ENCODE measurements around the gene ABCD4. TPM values are rescaled to one million over a fixed set of nuclear protein-coding genes. Genes with fewer than 3 reads are reported as not detected.

Gene ABCD4
- total and polyA plus RNA-seq, 2 donors (not counting 3 experiments of a cell fraction or from before 2014, with no cell fraction given) = 58.2 to 84.2 TPM

DNA sequence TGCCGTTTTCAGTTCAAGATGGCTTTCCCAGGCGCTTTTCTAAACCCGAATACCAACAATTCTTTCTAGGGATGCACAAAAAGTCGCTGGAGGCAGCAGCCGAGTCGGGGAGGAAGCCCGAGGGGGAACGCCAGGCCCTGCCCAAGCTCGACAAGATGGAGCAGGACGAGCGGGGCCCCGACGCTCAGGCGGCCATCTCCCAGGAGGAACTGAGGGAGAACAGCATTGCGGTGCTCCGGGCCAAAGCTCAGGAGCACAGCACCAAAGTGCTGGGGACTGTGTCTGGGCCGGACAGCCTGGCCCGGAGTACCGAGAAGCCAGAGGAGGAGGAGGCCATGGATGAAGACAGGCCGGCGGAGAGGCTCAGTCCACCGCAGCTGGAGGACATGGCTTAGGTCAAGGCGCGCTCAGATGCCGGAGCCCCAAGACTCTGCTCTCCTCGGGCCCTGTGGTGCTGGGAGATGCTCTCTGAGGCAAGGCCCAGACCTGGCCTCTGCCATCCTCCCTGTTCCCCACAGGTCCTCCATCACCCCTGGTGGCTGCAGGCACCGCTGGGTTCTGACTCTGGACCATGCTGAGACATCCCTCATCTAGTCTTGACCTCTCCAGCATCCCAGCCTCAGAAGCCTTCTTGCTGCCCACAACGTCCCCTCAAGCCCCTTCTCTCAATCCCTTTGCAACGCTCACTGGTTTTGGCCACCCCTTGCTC lies 42.1 kb downstream of the ABCD4 start:
- DNase-seq (ENCODE audit: low read depth, low spot score) (no peak), FAIRE-seq (no peak)
- ChIA-PET POLR2A (no interaction called here), CTCF (no interaction called here)
- Histone ChIP-seq H4K20me1 (replicated peaks; ENCODE audit: control insufficient read depth, extremely low read depth, insufficient read depth, low read length) (no peaks in the 10 kb centered on the region), H3K4me3 (replicated peaks in 1 of 3; ENCODE audit: insufficient read depth in 1 of 3, low read depth in 1 of 3, low read length in 3 of 3) (no peak overlapping the region), H3K79me2 (ENCODE audit: control insufficient read depth, insufficient read depth, low read length) (no peaks in the 10 kb centered on the region), H3K36me3 (ENCODE audit: control insufficient read depth in 2 of 2, extremely low read depth in 1 of 2, insufficient read depth in 2 of 2, low read length in 2 of 2) (no peaks in the 10 kb centered on the region), H3K4me1 (ENCODE audit: control insufficient read depth, extremely low read depth, insufficient read depth, low read length) (peaks cover 4% of the 10 kb centered on the region), H3K9ac (replicated peaks; ENCODE audit: extremely low read depth, insufficient read depth, low read length) (no peak overlapping the region), H3K9me1 (replicated peaks; ENCODE audit: control insufficient read depth, extremely low read depth, insufficient read depth, low read length) (no peaks in the 10 kb centered on the region), H3K9me3 (replicated peaks; ENCODE audit: control insufficient read depth, insufficient read depth, low read length) (no peaks in the 10 kb centered on the region), H3K27ac (ENCODE audit: insufficient read depth, low read depth, low read length) (no peak overlapping the region), H3K27me3 (ENCODE audit: control insufficient read depth in 2 of 2, insufficient read depth in 2 of 2, low read length in 2 of 2) (no peaks in the 10 kb centered on the region), H2AFZ (ENCODE audit: low read depth, low read length) (no peak overlapping the region), H3K4me2 (ENCODE audit: insufficient read depth, low read length) (no peak overlapping the region)
- no TSS peak for BruUV-seq (replicated peaks)
- TF ChIP-seq GATA2 (IDR thresholded peaks at IDR 0.05; ENCODE audit: insufficient read depth, insufficient read length, low read depth, low read length) (no peak), POLR2A (IDR thresholded peaks at IDR 0.05; ENCODE audit: low read depth, low read length) (no peak), JUN (IDR thresholded peaks at IDR 0.05; ENCODE audit: borderline replicate concordance, insufficient read depth, insufficient read length, low read depth) (no peak)
- TF ChIP-seq, protein P1, sequence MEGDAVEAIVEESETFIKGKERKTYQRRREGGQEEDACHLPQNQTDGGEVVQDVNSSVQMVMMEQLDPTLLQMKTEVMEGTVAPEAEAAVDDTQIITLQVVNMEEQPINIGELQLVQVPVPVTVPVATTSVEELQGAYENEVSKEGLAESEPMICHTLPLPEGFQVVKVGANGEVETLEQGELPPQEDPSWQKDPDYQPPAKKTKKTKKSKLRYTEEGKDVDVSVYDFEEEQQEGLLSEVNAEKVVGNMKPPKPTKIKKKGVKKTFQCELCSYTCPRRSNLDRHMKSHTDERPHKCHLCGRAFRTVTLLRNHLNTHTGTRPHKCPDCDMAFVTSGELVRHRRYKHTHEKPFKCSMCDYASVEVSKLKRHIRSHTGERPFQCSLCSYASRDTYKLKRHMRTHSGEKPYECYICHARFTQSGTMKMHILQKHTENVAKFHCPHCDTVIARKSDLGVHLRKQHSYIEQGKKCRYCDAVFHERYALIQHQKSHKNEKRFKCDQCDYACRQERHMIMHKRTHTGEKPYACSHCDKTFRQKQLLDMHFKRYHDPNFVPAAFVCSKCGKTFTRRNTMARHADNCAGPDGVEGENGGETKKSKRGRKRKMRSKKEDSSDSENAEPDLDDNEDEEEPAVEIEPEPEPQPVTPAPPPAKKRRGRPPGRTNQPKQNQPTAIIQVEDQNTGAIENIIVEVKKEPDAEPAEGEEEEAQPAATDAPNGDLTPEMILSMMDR (IDR thresholded peaks at IDR 0.05; ENCODE audit: extremely low read depth in 1 of 2, insufficient read depth in 1 of 2, low read depth in 1 of 2, low read length in 2 of 2) = no peak
- dilution Hi-C loops (cut with MboI; ENCODE audit: extremely low pct_ligation_motif_present, low sequenced_read_pairs) = no loop called here
- intact Hi-C loops (cut with micrococcal nuclease) = no loop called here

DNA sequence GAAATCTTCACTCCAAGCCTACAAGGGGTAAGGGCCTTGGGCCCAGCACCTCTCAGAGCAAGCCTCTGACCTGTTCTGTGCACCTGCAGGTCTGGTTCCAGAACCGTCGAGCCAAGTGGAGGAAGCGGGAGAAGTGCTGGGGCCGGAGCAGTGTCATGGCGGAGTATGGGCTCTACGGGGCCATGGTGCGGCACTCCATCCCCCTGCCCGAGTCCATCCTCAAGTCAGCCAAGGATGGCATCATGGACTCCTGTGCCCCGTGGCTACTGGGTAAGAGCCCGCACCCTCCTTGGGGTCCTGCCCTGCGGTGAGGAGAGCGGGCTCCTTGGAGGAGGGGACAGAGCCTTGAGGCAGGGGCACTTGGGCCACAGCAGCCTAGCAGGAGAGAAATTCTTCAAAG lies 43.2 kb downstream of the ABCD4 start:
- no peaks in the 10 kb centered on the region for H3K9me3 ChIP-seq (replicated peaks; ENCODE audit: control insufficient read depth, insufficient read depth, low read length)
- dilution Hi-C loops (cut with MboI; ENCODE audit: extremely low pct_ligation_motif_present, low sequenced_read_pairs) (no loop called here), intact Hi-C loops (cut with micrococcal nuclease) (no loop called here)
- no peaks in the 10 kb centered on the region for H3K36me3 ChIP-seq (ENCODE audit: control insufficient read depth in 2 of 2, extremely low read depth in 1 of 2, insufficient read depth in 2 of 2, low read length in 2 of 2)
- no peak for FAIRE-seq
- TF ChIP-seq, protein P2, sequence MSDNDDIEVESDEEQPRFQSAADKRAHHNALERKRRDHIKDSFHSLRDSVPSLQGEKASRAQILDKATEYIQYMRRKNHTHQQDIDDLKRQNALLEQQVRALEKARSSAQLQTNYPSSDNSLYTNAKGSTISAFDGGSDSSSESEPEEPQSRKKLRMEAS (IDR thresholded peaks at IDR 0.05; ENCODE audit: insufficient read depth, insufficient read length) = no peak
- no peak for TF ChIP-seq FOS (IDR thresholded peaks at IDR 0.05; ENCODE audit: borderline replicate concordance, insufficient read depth, low read length)
- TF ChIP-seq JUN (IDR thresholded peaks at IDR 0.05; ENCODE audit: borderline replicate concordance, insufficient read depth, insufficient read length, low read depth) = no peak
- TF ChIP-seq POLR2AphosphoS5 (IDR thresholded peaks at IDR 0.05; ENCODE audit: insufficient read depth, low read depth, low read length) = no peak
- H3K27me3 ChIP-seq (ENCODE audit: control insufficient read depth in 2 of 2, insufficient read depth in 2 of 2, low read length in 2 of 2) = no peaks in the 10 kb centered on the region
- H2AFZ ChIP-seq (ENCODE audit: low read depth, low read length) = no peak overlapping the region
- no peak overlapping the region for H3K27ac ChIP-seq (ENCODE audit: insufficient read depth, low read depth, low read length)
- no peaks in the 10 kb centered on the region for H3K9me1 ChIP-seq (replicated peaks; ENCODE audit: control insufficient read depth, extremely low read depth, insufficient read depth, low read length)
- no peak overlapping the region for H3K9ac ChIP-seq (replicated peaks; ENCODE audit: extremely low read depth, insufficient read depth, low read length)
- ChIA-PET CTCF (interaction anchor here (2.7 to 3.5 kb wide), 2 partner anchors 12 to 27 kb away, joined by 8 to 28 read pairs; no protein-coding TSS in a partner anchor), POLR2A (no interaction called here)
- H3K4me1 ChIP-seq (ENCODE audit: control insufficient read depth, extremely low read depth, insufficient read depth, low read length) = peaks cover 4% of the 10 kb centered on the region
- no peak overlapping the region for H3K4me2 ChIP-seq (ENCODE audit: insufficient read depth, low read length)
- H3K4me3 ChIP-seq (replicated peaks in 1 of 3; ENCODE audit: insufficient read depth in 1 of 3, low read depth in 1 of 3, low read length in 3 of 3) = no peak overlapping the region
- BruUV-seq (replicated peaks) = no TSS peak
- no peak for DNase-seq (ENCODE audit: low read depth, low spot score)
- no peaks in the 10 kb centered on the region for H3K79me2 ChIP-seq (ENCODE audit: control insufficient read depth, insufficient read depth, low read length)
- no peaks in the 10 kb centered on the region for H4K20me1 ChIP-seq (replicated peaks; ENCODE audit: control insufficient read depth, extremely low read depth, insufficient read depth, low read length)
